GM23338 (cell line): ENCODE data around the gene UPP2. TPM values are rescaled to one million over a fixed set of nuclear protein-coding genes. Genes with fewer than 3 reads are reported as not detected.

Source experiments
- ATAC-seq: fragments of 200-7000 bp; cut with Tn5 transposase; 3 replicates; pipeline ENCODE4 v1.9.1; 2020
- DNase-seq: peaks from one replicate; pipeline ENCODE4 v3.0.0-alpha.2; 2015; ENCODE audit warnings: low spot score
- H2AFZ ChIP-seq: fragments of 200-600 bp; sonication (generic); 2 replicates; pipeline ENCODE4 v1.8.0; 2016; ENCODE audit warnings: antibody characterized with exemption, mild to moderate bottlenecking, moderate library complexity
- H3F3A ChIP-seq: fragments of 200-600 bp; sonication (generic); replicated peaks from 2 replicates; pipeline ENCODE4 v1.8.0; 2017; ENCODE audit warnings: antibody characterized with exemption, mixed run types, low read depth
- H3K27ac ChIP-seq: fragments of 200-600 bp; sonication (generic); 2 replicates; pipeline ENCODE4 v1.6.1; 2016; ENCODE audit warnings: low read depth
- H3K27me3 ChIP-seq: fragments of 200-600 bp; sonication (generic); 2 replicates; pipeline ENCODE4 v1.8.0; 2016; ENCODE audit warnings: mild to moderate bottlenecking, mixed run types, moderate library complexity; ENCODE audit not compliant: insufficient read depth
- H3K36me3 ChIP-seq: fragments of 200-600 bp; sonication (generic); 2 replicates; pipeline ENCODE4 v1.8.0; 2016; ENCODE audit warnings: mild to moderate bottlenecking; ENCODE audit not compliant: insufficient read depth
- H3K4me1 ChIP-seq: fragments of 200-600 bp; sonication (generic); 2 replicates; pipeline ENCODE4 v1.8.0; 2016; ENCODE audit warnings: mild to moderate bottlenecking, moderate library complexity; ENCODE audit not compliant: insufficient read depth
- H3K4me2 ChIP-seq: fragments of 200-600 bp; sonication (generic); 2 replicates; pipeline ENCODE4 v1.7.1; 2017; ENCODE audit warnings: mixed run types
- H3K4me3 ChIP-seq: fragments of 200-600 bp; sonication (generic); 2 replicates; pipeline ENCODE4 v1.6.1; 2016; ENCODE audit warnings: mixed run types
- H3K79me2 ChIP-seq: fragments of 200-600 bp; sonication (generic); replicated peaks from 2 replicates; pipeline ENCODE4 v1.8.0; 2017; ENCODE audit warnings: mild to moderate bottlenecking; ENCODE audit not compliant: insufficient read depth
- H3K9me2 ChIP-seq: fragments of 200-600 bp; sonication (generic); 2 replicates; pipeline ENCODE4 v1.8.0; 2017; ENCODE audit not compliant: insufficient read depth
- H4K20me1 ChIP-seq: fragments of 200-600 bp; sonication (generic); replicated peaks from 2 replicates; pipeline ENCODE4 v1.8.0; 2017; ENCODE audit warnings: mild to moderate bottlenecking; ENCODE audit not compliant: insufficient read depth
- H3K27ac Mint-ChIP-seq: 2 replicates; pipeline ENCODE4 v1.8.0; 2020; ENCODE audit warnings: inconsistent platforms, mild to moderate bottlenecking, moderate library complexity, mixed read lengths
- H3K27me3 Mint-ChIP-seq: 3 replicates; pipeline ENCODE4 v1.8.0; 2022; ENCODE audit warnings: low read depth, mild to moderate bottlenecking, moderate library complexity, mixed read lengths, inconsistent platforms; ENCODE audit not compliant: insufficient read depth, poor library complexity
- H3K36me3 Mint-ChIP-seq: 3 replicates; pipeline ENCODE4 v1.8.0; 2021; ENCODE audit warnings: low read depth, mild to moderate bottlenecking, inconsistent platforms, moderate library complexity, mixed read lengths
- H3K4me1 Mint-ChIP-seq: 3 replicates; pipeline ENCODE4 v1.8.0; 2020; ENCODE audit warnings: mild to moderate bottlenecking, inconsistent platforms, mixed read lengths
- H3K4me3 Mint-ChIP-seq: 3 replicates; pipeline ENCODE4 v1.8.0; 2021; ENCODE audit warnings: moderate library complexity, mild to moderate bottlenecking, inconsistent platforms, mixed read lengths
- H3K9me3 Mint-ChIP-seq: 3 replicates; pipeline ENCODE4 v1.8.0; 2020; ENCODE audit warnings: moderate library complexity, mild to moderate bottlenecking, inconsistent platforms, mixed read lengths
- EZH2 ChIP-seq: fragments of 200-600 bp; sonication (generic); IDR thresholded peaks from one replicate; pipeline ENCODE4 v1.8.0; 2017; ENCODE audit warnings: antibody characterized with exemption, mild to moderate bottlenecking, low read depth; ENCODE audit not compliant: unreplicated experiment
- EZH2phosphoT487 ChIP-seq: fragments of 200-600 bp; sonication (generic); IDR thresholded peaks from one replicate; pipeline ENCODE4 v1.8.1; 2018; ENCODE audit warnings: antibody characterized with exemption; ENCODE audit not compliant: unreplicated experiment
- JUNB ChIP-seq: IDR thresholded peaks from one replicate; pipeline ENCODE4 v1.6.1; 2016; ENCODE audit warnings: antibody characterized with exemption; ENCODE audit not compliant: unreplicated experiment
- NANOG ChIP-seq: IDR thresholded peaks from 2 replicates; pipeline ENCODE4 v1.6.1; 2016; ENCODE audit warnings: antibody characterized with exemption, borderline replicate concordance
- REST ChIP-seq: IDR thresholded peaks from one replicate; pipeline ENCODE4 v1.6.1; 2018; ENCODE audit warnings: antibody characterized with exemption; ENCODE audit not compliant: unreplicated experiment
- ZNF462 ChIP-seq: fragments of 250-450 bp; sonication (Bioruptor Pico); IDR thresholded peaks from 2 replicates; pipeline ENCODE4 v1.5.0; 2020; ENCODE audit warnings: mild to moderate bottlenecking, moderate library complexity
- polyA plus RNA-seq: library from polyadenylated mRNA; unstranded; fragments of >200 nt; fragmentation: Nextera tagmentation; extraction: Ambion mirVana; gene quantifications from 2 replicates; pipeline ENCODE4 v1.2.1, GENCODE V29; 2016
- total RNA-seq: library from RNA; depleted of rRNA; stranded (reverse); fragments of >200 nt; shearing (Covaris generic); gene quantifications from 2 replicates; pipeline ENCODE4 v1.2.3, GENCODE V29; 2014
- TF ChIP-seq, protein P1 (sequence below): IDR thresholded peaks from 2 replicates; pipeline ENCODE4 v1.6.1; 2016; ENCODE audit warnings: antibody characterized with exemption
- TF ChIP-seq, protein P2 (sequence below), 2 experiments: fragments of 200-600 bp in 1 of 2; sonication (generic) in 1 of 2; conservative IDR thresholded peaks; 2 replicates each; pipeline versions ENCODE4 v1.5.1 to v1.6.1; 2016 to 2017; ENCODE audit warnings: antibody characterized with exemption in 2 of 2, low read depth in 2 of 2, mild to moderate bottlenecking in 2 of 2, moderate library complexity in 1 of 2

Gene UPP2
- total and polyA plus RNA-seq, 2 experiments from 2014 or later, result not detected

GRCh38 chr2:158120664-158121641, 19.3 kb downstream of the UPP2 start (continued):
- no peak for TF ChIP-seq ZNF462 (CRISPR knock-in tag)
- no peak for TF ChIP-seq EZH2

GRCh38 chr2:158124896-158125295, 23.2 kb downstream of the UPP2 start:
- H3K27me3 Mint-ChIP-seq, result peaks cover 1% of the 10 kb centered on the region
- no peak overlapping the region for H3K27ac Mint-ChIP-seq
- TF ChIP-seq, protein P1, sequence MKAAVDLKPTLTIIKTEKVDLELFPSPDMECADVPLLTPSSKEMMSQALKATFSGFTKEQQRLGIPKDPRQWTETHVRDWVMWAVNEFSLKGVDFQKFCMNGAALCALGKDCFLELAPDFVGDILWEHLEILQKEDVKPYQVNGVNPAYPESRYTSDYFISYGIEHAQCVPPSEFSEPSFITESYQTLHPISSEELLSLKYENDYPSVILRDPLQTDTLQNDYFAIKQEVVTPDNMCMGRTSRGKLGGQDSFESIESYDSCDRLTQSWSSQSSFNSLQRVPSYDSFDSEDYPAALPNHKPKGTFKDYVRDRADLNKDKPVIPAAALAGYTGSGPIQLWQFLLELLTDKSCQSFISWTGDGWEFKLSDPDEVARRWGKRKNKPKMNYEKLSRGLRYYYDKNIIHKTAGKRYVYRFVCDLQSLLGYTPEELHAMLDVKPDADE, result no peak
- TF ChIP-seq, protein P2, sequence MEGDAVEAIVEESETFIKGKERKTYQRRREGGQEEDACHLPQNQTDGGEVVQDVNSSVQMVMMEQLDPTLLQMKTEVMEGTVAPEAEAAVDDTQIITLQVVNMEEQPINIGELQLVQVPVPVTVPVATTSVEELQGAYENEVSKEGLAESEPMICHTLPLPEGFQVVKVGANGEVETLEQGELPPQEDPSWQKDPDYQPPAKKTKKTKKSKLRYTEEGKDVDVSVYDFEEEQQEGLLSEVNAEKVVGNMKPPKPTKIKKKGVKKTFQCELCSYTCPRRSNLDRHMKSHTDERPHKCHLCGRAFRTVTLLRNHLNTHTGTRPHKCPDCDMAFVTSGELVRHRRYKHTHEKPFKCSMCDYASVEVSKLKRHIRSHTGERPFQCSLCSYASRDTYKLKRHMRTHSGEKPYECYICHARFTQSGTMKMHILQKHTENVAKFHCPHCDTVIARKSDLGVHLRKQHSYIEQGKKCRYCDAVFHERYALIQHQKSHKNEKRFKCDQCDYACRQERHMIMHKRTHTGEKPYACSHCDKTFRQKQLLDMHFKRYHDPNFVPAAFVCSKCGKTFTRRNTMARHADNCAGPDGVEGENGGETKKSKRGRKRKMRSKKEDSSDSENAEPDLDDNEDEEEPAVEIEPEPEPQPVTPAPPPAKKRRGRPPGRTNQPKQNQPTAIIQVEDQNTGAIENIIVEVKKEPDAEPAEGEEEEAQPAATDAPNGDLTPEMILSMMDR (conservative IDR thresholded peaks at IDR 0.05; ENCODE audit: low read depth in 2 of 2), result no peak
- TF ChIP-seq EZH2phosphoT487 (no peak), JUNB (no peak), EZH2 (no peak), NANOG (no peak), REST (no peak)

More at GRCh38 chr2:158124896-158125295, 23.2 kb downstream of the UPP2 start:
- H3K79me2 ChIP-seq, result no peaks in the 10 kb centered on the region
- peaks cover 40% of the 10 kb centered on the region for H3K4me1 ChIP-seq
- ATAC-seq (no peak), DNase-seq (no peak)
- H3K9me3 Mint-ChIP-seq, result no peaks in the 10 kb centered on the region
- no peak overlapping the region for H3K4me3 ChIP-seq
- peaks cover 11% of the 10 kb centered on the region; the same call in 1 of the 2 replicates for H3K9me2 ChIP-seq
- peaks cover 41% of the 10 kb centered on the region for H3K4me1 Mint-ChIP-seq
- no peaks in the 10 kb centered on the region for H4K20me1 ChIP-seq
- H2AFZ ChIP-seq, result no peak overlapping the region
- H3K4me3 Mint-ChIP-seq, result no peak overlapping the region
- no peaks in the 10 kb centered on the region for H3K36me3 ChIP-seq
- H3K36me3 Mint-ChIP-seq, result no peaks in the 10 kb centered on the region
- no peaks in the 10 kb centered on the region for H3K27me3 ChIP-seq
- H3K4me2 ChIP-seq, result no peak overlapping the region
- H3F3A ChIP-seq, result no peaks in the 10 kb centered on the region
- no peak overlapping the region for H3K27ac ChIP-seq
